Stimulated activated CD4-positive, alpha-beta T cell treated with anti-CD3 and anti-CD28 coated beads, Interleukin-4, amount 100 ng/mL, for 1 hour (primary cell): ENCODE data around the gene MAN1C1.

Experiments
- DNase-seq: peaks from one replicate; pipeline ENCODE4 v3.0.0-alpha.2; 2020

MAN1C1 gene

DNA sequence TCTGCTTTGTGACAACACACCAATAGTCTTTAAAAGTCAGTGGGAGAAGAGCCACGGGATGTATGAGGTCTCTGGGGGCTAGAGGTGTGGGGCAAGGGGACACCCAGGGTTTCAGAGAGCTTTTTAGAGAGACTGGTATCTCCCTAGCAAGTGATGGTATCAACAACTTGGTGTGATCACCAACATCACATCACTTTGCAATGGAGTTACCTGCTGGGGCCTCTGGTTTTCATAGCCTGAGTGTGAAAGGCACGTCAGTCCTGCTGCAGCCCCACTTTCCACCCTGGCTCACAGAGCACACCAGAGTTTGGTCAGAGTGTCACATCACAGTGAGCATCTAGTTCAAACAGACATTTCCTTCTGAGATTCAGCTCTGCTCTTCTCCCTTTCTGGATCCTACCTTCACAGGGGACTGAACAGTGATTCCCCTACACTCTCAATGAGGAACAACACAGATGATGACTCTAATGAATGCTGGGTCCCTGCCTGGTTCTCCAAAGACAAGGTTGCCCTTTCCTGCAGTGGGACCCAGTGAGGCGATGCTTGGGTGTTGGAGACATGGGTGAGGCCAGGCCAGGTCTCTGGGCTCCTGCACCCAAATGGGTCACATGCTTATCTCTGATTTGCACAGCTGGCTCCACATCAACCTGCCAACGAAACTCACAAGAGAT, 2.0 kb upstream of the MAN1C1 start:
- DNase-seq = no peak

DNA sequence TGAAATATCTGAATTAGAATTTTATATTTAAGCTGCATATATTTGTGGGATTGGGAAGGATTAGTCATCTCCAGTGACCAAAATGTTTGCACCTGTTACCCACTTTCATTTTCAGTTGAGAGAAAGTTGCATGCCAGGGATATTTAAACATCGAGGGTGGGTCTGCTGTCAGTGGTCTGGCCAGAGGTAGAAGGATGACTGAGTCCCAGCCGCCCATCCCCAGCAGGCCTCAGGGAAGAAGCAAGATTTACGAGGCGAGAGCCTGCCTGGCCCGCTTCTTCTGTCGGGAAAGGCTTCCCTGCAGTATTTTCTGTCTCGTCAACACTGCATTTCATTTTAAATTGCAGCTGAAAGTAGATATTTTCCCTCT, 1.4 kb upstream of the MAN1C1 start:
- DNase-seq = no peak

DNA sequence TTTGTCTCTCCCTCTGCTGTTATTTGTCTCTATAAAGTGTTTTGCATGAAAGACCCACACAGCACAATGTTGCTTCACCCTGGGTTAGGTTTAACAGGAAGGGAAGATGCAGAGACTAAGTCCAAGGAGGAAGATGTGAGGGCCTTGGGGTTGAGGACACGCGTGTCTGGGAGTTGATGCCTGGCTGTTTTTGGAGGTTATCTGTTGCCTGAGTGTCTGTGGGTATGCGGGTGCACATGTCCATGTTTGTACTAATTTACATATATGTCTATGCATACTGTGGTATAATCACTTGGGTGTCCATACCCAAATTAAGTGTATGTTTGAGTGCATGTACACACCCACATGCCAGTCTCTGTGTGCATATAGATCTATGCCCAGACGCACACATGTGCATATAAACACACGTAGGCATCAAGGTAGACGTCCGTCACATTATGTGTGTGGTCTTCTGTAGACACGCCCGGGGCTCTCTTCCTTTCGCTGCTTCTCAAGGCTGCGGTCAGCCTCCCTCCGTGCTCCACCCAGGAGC, 962 bp upstream of the MAN1C1 start:
- DNase-seq = no peak

DNA sequence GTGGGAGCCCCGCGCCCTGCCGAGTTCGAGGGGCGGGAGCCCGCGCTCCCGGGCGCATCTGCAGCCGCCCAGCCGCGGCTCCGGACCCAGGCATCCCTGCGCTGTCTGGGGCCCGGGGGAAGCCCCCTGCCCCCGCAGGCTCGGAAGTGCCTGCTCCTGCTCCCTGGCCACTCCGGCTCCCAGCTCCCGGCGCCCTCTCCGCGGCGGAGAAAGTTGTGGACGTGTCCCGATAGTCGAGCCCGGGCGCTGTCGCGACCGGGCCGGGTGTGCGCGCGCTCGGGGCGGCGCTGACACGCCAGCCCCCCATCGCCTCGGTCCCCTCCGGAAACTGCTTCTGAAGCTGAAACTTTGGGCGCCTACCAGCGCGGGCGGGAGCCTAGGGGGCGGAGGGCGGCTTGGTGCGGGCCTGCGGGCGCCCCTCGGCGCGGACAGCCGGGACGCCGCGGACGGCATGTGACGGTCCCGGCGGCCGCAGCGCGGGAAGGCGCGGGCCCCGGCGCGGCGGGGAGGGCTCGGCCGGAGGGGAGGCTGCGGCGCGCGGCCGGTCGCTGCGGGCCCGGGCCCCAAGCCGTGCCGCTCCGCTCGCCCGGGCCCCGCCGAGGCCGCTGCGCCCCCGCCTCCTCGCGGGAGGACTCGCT, 515 bp downstream of the MAN1C1 start:
- DNase-seq = peak; percentile 38

DNA sequence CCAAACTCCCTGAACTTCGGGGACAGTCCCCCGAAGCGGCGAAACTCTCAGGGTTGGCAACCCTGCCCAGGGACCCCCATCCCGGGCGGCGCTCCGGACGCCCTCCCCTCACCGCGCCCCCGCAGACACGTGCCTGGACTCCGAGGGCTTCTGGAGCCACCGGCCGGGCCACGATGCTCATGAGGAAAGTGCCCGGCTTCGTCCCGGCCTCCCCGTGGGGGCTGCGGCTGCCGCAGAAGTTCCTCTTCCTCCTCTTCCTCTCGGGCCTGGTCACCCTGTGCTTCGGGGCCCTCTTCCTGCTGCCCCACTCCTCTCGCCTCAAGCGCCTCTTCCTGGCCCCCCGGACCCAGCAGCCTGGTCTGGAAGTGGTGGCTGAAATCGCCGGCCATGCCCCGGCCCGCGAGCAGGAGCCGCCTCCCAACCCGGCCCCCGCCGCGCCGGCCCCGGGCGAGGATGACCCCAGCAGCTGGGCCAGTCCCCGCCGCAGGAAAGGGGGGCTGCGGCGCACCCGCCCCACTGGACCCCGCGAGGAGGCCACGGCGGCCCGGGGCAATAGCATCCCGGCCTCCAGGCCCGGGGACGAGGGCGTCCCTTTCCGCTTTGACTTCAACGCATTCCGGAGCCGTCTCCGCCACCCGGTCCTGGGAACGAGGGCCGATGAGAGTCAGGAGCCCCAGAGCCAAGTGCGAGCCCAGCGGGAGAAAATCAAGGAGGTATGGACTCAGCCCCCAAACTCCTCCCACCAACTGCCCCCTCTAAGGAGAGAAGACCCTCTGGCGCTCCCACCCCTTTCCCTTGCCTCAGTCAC, 1.2 kb downstream of the MAN1C1 start:
- DNase-seq = peak; percentile 24

DNA sequence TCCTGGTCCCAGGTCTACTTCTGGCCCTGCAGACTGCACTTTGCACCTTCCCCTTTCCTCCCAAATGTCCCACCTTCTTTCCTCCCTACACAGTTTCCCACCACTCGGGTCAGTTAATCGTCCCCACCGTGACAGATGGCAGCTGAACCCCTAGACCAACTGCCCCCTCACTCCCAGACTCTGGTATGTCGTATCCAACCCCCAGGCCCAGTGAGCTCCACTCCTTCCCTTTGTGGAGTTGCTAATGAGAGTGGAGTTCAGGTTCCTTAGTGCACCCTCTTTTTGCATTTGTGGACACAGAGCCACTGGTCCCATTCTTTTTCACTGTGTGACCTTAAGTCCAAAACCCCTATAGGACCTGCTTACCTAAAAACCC, 1.8 kb downstream of the MAN1C1 start:
- no peak for DNase-seq

DNA sequence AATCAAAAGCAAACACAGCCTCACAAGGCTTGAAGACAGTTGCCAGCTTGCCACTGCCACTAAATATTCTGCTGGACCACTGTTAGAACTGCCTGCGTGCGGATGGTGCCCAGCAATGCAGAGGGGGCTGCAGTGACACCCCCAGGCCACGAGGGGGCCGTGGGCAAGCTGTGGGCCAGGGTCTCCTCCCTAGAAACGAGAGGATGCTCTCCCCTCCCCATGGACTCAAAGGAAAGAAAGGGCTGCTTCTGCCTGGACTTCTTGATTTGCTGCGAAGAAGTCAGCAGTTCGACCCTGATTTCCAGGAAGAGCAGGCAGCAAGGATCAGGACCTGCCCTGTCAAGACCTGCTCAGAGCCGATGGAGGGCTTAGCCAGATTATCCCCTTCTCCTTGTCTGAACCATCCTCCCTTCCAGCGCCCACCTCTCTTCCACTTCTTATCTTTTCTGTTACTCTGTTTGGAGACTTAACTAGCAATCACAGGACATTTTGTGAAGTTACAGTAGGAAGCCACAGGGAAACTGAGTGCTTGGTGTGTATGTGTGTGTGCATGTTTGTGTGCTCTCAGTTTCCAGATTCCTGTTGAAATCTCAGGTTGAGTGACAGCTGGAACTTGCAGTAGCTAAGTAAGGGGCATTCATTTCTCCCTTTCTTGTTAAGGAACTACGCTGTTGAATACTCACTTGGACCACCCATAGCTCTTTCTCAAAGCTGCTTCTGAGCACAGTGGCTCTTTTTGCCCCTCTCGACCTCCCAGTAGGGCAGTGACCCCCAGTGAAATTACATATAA, 2.7 kb downstream of the MAN1C1 start:
- DNase-seq = peak; percentile 58

DNA sequence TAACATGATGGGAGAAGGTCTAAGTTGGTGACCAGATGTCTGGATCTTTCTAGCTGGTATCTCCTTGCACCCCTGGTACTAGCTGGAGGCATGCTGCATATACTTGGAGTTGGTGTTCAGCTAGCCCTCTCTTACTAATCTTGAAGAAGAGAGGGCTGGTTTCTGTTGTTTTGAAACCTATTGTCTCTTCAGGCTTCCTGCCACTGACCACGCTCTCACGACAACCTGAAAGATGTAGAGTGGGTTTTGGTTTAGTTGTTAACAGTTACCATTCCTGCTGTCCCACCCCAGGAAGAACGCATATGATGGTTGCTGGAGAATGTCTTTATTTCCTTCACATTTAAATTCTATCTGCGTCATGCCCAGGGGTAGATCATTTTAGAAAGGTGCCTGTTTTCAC, 3.6 kb downstream of the MAN1C1 start:
- DNase-seq = no peak

DNA sequence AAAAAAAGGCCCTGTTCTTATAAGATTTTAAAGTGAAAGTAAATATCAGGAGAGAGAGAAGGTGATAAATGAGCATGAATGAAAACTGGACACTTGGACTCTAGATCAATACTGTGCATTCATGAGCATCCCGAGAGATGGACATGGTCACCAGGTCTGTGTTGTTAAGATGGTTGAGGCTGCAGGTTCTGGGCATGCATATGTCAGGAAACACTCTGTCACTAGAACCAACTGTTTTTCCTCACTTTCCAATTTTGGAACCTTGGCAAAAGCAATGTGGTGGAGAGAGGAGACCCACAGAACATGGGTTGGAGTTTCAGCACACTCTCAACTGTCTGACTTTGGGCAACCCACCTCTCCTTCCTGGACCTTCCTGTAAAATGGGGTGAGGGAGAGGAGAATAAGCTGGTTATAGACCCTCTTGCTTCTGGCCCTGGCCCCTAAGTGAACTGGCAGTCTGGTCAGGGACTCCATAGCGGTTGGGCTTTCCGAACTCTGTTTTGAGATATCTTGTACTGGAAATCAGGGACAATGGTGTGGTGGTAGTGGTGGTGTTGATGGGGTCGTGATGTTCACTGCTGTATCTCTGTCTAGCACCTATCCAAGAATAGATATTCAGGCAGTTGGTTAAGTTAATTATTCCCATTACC, 4.2 kb downstream of the MAN1C1 start:
- no peak for DNase-seq

DNA sequence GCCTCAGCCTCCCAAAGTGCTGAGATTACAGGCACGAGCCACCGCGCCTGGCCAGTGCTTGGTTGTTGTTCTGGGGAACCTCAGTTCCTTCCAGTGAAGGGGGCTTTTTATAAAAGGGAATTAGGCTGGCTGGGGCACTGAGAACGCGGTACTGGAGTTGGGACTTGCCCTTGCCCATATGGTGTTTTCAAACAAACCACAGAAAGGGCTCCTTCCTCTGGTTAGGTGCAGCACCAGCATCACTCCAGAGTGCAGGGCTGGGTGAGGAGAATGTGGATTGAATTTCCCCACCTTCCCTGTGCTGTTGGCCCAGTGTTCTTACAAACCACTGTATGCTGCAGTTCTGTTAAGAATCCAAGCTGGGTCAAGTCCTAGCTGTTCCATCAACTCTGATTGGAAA, 5.3 kb downstream of the MAN1C1 start:
- no peak for DNase-seq

DNA sequence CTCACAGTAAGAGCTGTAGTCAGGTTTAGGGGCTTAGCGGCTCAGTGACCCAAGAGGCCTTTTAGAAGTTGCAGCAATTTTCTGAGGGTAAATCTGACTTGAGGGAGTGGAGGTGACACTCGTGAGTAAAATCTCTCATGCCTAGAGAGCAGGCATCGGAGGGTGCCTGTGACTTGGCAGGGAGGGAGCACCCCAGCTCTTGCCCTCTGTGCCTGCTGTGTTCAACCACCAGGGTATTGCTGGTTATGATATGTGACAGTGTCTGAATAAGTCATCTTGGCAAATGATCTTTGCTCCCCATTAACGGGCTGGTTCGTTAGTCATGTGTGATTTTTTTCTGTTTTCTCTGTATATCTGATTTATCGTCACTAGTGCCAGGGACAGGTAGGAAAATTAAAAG, 5.9 kb downstream of the MAN1C1 start:
- DNase-seq = peak; percentile 31

DNA sequence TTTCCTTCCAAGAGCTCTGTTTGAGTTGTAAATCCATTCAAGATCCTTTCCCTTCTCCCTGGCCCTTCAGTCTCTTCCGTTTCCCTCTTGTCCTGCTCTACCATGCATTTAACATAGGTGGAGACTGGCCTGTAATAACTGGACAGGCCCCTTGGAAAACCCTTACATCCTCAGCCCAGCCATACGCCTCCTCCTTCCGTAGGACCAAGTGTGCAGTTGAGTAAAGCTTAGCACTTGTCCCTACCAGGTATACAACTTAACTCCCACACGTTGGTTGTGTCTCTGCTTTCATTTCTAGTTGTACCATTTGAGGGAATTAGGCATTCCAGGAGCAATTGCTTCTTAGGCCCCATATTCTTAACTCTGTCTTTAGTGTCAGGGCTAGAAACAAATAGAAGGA, 6.4 kb downstream of the MAN1C1 start:
- DNase-seq = no peak

DNA sequence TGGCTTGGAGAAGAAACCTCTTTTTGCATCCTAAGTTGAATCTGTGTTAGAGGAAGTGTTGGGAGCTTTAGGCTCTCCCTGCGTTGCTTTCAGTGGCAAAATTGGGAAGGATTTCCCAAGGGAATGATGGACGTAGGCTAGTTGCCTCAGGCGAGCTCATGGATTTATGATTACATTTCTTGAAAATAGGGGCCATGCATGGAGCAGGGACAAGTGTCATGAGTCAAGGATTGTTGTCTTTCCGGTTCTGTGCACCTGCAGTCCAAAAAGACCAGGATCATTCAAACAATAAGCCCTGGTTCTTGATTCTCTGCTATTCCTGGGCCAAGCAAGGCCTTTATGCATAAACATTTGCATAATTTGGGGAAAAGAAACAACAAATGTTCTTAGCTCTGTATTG, 7.1 kb downstream of the MAN1C1 start:
- DNase-seq = no peak

DNA sequence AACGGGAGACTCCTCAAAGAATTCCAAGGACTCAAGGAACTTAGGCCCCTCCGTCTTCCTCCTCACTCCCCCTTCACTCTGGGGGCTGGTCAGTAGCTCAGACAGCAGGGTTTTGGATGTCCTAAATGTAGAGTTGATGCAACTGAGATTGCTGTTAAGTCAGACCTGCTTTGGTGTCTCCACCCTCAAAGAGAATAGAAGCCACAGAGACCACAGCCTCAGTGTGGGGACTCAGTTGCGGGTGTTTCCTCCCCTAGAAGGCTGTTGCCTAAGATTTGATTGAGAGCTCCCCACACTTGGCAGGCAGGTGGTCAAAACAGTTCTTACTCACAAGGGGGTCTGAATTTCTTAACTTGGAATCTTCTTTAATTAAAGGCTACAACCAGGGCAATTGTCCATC, 7.6 kb downstream of the MAN1C1 start:
- DNase-seq = no peak

DNA sequence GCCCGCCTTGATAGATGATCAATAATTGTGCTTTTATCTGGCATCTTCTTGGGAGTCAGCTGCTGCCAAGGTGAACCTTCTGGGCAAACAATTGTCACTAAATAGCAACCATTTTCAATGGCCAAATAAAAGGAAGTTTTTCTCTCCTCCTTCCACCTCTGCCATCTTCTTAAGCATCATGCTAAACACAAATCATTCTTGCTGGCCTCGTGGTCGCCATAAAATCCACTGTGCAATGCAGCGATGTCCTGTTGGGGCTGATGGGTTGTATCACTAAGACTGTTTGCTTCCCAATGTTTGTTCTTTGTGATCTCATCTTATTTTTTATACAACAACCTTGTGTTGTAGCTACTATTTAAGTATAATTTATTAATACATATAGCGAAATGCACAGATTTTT, 8.0 kb downstream of the MAN1C1 start:
- no peak for DNase-seq

DNA sequence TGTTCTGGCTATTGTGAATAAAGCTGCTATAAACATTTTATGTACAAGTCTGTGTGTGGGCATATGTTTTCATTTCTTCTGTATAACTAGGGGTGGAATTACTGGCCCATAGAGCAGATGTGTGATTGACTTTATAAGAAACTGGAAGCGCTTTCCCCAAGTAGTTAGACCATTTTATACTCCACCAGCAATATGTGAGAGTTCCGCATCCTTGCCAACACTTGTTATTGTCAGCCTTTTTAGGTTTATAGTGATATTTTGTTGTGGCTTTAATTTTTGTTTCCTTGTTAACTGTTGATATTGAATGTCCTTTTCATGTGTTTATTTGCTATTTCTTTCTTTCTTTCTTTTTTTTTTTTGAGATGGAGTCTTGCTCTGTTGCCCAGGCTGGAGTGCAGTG, 9.4 kb downstream of the MAN1C1 start:
- no peak for DNase-seq

DNA sequence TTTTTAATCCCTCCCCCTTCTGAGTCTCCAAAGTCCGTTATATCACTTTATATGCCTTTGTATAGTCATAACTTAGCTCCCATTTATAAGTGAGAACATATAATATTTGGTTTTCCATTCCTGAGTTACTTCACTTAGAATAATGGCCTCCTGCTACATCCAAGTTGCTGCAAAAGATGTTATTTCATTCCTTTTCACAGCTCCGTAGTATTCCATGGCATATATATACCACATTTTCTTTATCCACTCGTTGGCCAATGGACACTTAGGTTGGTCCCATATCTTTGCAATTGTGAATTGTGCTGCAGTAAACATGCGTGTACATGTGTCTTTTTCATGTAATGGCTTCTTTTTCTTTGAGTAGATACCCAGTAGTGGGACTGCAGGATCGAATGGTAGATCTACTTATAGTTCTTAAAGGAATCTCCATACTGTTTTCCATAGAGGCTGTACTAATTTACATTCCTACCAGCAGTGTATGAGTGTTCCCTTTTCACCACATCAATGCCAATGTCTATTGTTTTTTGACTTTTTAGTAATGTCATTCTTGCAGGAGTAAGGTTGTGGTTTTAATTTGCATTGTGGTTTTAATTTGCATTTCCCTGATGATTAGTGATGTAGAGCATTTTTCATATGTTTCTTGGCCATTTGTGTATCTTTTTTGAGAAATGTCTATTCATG, 12.3 kb downstream of the MAN1C1 start:
- DNase-seq = no peak

DNA sequence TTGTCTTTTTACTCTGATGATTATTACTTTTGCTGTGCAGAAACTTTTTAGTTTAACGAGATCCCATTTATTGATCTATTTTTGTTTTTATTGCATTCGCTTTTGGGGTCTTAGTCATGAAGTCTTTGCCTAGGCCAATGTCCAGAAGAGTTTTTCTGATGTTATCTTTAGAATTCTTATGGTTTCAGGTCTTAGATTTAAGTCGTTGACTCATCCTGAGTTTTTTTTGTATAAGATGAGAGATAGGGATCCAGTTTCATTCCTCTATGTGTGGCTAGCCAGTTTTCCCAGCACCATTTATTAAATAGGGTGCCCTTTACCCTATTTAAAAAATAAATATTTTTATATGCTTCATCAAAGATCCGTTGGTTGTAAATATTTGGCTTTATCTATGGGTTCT, 13.2 kb downstream of the MAN1C1 start:
- DNase-seq = no peak

DNA sequence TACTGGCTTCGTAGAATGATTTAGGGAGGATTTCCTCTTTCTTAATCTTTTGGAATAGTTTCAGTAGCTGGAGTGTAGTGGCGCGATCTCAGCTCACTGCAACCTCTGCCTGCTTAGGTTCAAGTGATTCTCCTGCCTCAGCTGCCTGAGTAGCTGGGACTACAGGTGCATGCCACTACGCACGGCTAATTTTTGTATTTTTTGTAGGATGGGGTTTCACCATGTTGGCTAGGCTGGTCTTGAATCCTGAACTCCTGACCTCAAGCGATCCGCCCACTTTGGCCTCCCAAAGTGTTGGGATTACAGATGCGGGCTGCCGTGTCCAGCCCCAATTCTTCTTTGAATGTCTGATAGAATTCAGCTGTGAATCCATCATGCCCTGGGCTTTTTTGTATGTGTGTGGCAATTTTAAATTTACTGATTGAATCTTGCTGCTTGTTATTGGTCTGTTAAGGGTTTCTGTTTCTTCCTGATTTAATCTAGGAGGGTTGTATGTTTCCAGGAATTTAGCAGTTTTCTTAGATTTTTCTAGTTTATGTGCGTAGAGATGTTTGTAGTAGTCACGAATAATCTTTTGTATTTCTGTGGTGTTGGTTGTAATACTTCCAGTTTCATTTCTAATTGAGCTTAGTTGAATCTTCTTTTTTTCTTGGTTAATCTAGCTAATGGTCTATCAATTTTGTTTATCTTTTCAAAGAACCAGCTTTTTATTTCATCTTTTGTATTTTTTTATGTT, 15.3 kb downstream of the MAN1C1 start:
- no peak for DNase-seq

DNA sequence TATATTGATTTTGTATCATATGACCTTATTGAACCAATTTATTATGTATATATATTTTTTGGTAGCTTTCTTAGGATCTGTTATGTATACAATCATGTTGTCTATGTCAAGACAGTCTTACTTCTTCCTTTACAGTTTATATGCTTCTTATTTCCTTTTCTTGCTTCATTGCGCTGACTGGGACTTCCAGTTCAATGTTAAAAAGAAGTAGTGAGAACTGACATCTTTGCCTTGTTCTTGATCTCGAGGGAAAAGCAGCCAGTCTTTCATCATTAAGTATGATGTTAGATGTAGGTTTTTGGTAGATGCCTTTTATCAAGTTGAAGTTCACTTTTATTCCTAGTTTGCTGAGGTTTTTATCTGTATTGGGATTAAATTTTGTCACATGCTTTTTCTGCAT, 17.5 kb downstream of the MAN1C1 start:
- no peak for DNase-seq

DNA sequence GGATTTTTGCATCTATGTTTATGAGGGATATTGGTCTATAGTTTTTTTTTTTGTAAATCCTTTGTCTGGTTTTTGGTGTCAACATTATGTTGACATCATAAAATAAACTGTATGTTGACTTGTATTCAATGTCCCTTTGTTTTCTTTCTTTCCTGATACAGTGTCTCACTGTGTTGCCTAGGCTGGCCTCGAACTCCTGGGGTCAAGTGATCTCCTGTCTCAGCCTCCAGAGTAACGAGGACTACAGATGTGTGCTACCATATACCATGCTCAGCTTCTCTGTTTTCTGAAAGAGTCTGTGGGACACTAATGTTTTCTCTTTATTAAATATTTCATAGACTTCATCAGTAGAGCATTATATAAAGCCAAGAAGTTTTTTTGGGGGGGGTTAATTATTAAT, 18.3 kb downstream of the MAN1C1 start:
- no peak for DNase-seq
